Effector CD8-positive, alpha-beta T cell (primary cell): Measurements from ENCODE around the gene CALML4.
"Not testable (repeated sequence)": the region's sequence is repeated elsewhere in the genome, so short reads cannot be mapped to it uniquely, and the experiment has no call there.

Experiments used
- DNase-seq: peaks from one replicate; lab custom pipeline; 2025; lab: John Stamatoyannopoulos, UW

Gene CALML4

GRCh38 chr15:68190048-68190447 is 15.1 kb downstream of the CALML4 start:
- DNase-seq = no peak

GRCh38 chr15:68188647-68189046 is 16.5 kb downstream of the CALML4 start:
- no peak for DNase-seq

- DNase-seq = no peak
These were observed 17.6 kb downstream of the CALML4 start for GRCh38 chr15:68187559-68187958.

GRCh38 chr15:68186671-68187397 is 18.3 kb downstream of the CALML4 start:
- DNase-seq = no peak

GRCh38 chr15:68184616-68185480 is 20.3 kb downstream of the CALML4 start:
- no peak for DNase-seq

- no peak for DNase-seq
These were observed 21.4 kb downstream of the CALML4 start for GRCh38 chr15:68183616-68184315.

- no peak for DNase-seq
These were observed 27.4 kb downstream of the CALML4 start for GRCh38 chr15:68177742-68178141.

GRCh38 chr15:68176601-68177000 is 28.5 kb downstream of the CALML4 start:
- no peak for DNase-seq

GRCh38 chr15:68175526-68175925 is 29.6 kb downstream of the CALML4 start:
- DNase-seq = no peak

GRCh38 chr15:68173119-68173518 is 32.0 kb downstream of the CALML4 start:
- DNase-seq = no peak

GRCh38 chr15:68172037-68172436 is 33.1 kb downstream of the CALML4 start:
- not testable (repeated sequence) for DNase-seq

GRCh38 chr15:68166847-68167246 is 38.3 kb downstream of the CALML4 start:
- DNase-seq = no peak

GRCh38 chr15:68163191-68163590 is 41.9 kb downstream of the CALML4 start:
- no peak for DNase-seq

GRCh38 chr15:68158046-68158628 is 47.0 kb downstream of the CALML4 start:
- no peak for DNase-seq

GRCh38 chr15:68157074-68157473 is 48.1 kb downstream of the CALML4 start:
- no peak for DNase-seq

- no peak for DNase-seq
These were observed 50.1 kb downstream of the CALML4 start for GRCh38 chr15:68154923-68155559.

- DNase-seq = no peak
These were observed 52.8 kb downstream of the CALML4 start for GRCh38 chr15:68152342-68152741.

- no peak for DNase-seq
These were observed 53.9 kb downstream of the CALML4 start for GRCh38 chr15:68151277-68151676.

- no peak for DNase-seq
These were observed 54.9 kb downstream of the CALML4 start for GRCh38 chr15:68150187-68150586.

GRCh38 chr15:68149059-68149458 is 56.1 kb downstream of the CALML4 start:
- DNase-seq = no peak

GRCh38 chr15:68148039-68148438 is 57.1 kb downstream of the CALML4 start:
- DNase-seq = no peak

GRCh38 chr15:68145706-68146105 is 59.4 kb downstream of the CALML4 start:
- no peak for DNase-seq
